GM18868 (cell line): ENCODE data around the gene ETS1.

Source experiments
- ATAC-seq: cut with Tn5 transposase; IDR thresholded peaks from one replicate; pipeline ENCODE4 v1.9.1; 2021; ENCODE audit warnings: mild to moderate bottlenecking, moderate library complexity; ENCODE audit not compliant: unreplicated experiment

The ETS1 gene, protein sequence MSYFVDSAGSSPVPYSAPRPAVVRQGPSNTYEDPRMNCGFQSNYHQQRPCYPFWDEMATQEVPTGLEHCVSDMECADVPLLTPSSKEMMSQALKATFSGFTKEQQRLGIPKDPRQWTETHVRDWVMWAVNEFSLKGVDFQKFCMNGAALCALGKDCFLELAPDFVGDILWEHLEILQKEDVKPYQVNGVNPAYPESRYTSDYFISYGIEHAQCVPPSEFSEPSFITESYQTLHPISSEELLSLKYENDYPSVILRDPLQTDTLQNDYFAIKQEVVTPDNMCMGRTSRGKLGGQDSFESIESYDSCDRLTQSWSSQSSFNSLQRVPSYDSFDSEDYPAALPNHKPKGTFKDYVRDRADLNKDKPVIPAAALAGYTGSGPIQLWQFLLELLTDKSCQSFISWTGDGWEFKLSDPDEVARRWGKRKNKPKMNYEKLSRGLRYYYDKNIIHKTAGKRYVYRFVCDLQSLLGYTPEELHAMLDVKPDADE

DNA sequence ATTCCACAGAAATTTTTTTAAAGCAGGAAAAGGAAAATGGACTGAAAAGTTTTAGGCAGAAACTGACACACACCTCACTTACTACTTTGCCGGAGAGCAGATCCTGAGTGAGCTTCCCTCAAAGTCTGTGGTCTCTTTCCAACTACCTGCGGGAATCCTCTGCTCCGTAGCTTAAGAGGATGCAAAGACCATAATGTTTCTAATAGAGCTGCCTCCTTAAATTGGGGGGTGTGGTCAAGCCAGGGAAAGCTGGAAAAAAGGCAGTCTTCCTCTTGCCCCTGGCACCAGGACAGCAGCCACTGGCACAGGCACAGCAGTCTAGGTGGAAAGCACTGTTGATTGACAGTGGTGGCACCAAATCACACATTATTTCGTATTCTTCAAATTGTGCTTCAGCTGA is at the start of gene ETS1:
Gene ETS1, minus strand, starts transcription at position 144 of the 400 bp plus-strand sequence. CDS start 14,428 bp downstream, outside the sequence.
- no peak for ATAC-seq

GRCh38 chr11:128634395-128634794 is 47.0 kb upstream of the ETS1 start:
- no peak for ATAC-seq

- ATAC-seq = no peak
Observed at GRCh38 chr11:128633384-128633965, 46.1 kb upstream of the ETS1 start.

DNA sequence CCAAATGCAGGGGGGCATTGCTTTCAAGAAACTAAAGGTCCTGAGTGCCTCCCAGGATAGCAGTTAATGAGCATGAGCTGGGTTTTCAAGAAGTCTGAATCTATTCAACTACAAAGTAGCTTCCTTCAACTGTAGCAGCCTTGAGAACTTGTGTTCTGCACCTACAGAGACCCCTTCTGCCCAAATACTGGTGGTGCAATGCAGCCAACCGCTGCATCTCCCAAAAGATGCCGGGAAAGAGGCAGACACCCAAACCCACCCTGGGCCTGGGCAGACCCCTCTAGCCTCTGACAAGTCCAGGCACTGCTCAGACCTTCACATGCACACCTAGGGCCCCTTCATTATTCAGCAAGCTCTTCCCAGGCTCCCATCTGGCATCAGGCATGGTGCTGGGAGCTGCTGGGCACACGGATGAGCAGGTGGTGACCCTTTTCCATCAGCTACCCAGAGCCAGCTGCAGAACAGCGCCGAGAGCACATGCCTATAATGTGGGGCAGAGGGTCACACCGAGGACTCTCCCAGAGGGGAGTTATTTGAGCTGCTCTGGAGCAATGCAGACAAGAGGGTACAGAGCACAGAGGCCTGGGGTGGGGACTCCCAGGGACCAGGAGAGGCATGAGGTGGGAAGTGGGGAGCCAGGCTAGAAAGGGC is 44.9 kb upstream of the ETS1 start:
- peak; percentile 45 for ATAC-seq

GRCh38 chr11:128630367-128631230 is 43.2 kb upstream of the ETS1 start:
- ATAC-seq = peak; percentile 65

DNA sequence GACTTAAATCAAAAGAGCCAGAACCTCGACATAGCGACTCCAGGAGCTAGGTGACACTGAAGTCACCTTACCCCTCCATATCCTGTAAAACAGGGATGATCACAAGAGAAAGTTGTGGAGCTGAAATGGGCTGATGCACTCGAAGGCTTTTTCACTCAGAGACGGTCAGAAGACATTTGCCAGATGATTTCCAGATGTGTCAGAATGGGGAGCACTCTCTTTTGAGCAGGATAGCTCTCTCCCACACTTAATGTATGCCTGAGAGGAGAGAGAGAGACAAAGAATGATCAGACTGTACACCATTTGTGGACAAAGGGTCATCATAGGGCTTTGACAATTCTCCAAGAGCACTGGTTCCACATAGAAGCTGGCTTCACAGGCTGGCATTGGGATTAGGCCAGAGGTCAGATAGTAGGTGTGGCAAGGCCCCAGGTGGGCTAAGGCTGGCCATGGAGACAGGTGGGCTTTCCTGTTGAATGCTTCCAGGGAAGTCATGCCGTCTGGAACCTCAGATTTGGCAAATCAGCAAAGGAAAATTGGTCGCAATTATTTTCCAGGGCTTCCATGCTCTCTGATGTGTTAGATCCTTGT is 42.3 kb upstream of the ETS1 start:
- ATAC-seq = no peak

- no peak for ATAC-seq
Observed at GRCh38 chr11:128628686-128629085, 41.3 kb upstream of the ETS1 start.

- ATAC-seq = no peak
Observed at GRCh38 chr11:128628325-128628673, 40.9 kb upstream of the ETS1 start.

DNA sequence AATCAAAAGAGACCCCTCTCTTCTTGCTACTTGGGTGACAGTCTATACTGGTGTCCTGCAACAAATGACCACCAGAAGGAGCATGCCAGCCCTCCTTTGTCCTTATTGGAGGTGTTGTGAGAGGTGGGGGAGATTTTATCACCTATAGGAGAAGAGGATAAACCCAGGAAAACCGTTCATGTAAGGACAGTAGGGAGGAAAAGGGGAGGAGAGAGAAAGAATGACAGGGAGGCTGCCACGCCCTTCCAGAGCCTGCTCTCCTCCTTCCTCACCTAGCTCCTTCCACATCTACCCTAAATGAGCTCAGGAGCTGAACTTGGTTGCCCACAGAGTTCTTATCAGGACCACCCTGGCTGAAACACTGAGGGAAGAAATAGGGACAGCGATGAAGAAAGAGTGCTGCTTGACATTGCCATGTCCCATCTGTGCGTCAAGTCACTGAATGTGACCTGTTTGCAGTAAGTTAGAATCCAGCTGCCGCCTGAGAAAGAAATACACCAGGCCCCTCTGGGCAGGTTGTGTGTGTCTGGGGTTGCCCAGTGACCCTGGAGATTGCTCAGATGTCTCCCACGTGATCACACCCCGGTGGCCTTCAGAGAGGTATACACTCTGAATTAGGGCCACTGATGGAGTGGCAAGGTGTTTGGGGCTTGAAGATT is 40.4 kb upstream of the ETS1 start:
- ATAC-seq = peak; percentile 31

DNA sequence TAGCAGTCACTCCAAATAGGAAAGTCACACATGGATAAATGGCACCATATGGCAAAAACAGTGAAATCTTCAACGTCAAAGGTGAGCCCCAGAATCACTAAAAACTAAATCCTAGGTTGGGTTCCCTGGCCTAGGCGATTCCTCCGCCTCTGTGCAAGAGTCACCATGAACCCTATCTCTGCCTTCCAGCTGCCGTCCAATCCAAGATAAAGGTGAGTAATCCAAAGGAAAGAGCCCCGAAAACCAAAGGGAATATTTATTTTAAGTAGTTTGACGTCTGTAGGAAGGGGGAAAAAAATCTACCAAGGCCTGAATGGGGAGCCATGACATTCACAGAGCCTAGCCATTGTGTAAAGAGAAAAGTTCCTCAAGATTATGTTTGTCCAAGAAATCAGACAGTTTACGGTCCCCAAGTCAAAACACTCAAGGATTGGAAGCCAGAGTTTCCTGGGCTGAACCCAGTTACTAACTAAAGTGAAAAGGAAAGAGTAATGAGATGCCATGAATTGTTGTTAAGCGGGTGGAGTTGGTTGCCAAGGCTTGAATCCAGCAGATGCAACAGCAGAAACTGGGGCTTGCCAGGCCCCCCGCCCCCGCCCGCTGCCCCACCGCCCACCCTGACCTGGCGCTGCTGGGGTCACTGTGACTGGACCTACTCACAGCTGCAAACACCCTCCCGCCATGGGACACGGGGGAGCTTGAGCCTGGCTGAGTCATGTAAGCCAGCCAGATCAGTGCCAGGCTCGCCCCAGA is 39.7 kb upstream of the ETS1 start:
- no peak for ATAC-seq

GRCh38 chr11:128625746-128626145 is 38.4 kb upstream of the ETS1 start:
- ATAC-seq = no peak

DNA sequence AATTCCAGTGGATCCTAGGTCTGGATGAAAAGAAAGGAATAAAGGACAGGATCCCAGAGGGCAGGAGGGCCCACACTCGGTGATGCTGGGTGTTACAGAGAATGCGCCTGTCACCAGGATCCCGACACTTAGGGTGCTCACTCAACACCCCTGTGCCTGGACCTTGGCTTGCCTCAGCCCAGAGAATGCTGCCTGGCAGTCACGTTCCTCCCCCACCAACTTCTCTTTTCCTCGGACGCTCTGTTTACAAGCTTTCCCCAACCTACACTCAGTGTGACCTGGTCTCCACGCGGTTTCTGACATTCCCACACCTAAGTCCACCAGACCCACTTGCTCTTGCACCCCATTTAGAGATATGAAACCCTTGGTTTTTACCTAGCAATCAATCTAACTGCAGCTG is 38.0 kb upstream of the ETS1 start:
- ATAC-seq = no peak

GRCh38 chr11:128624269-128625175 is 37.2 kb upstream of the ETS1 start:
- peak; percentile 56 for ATAC-seq

GRCh38 chr11:128623091-128623490 is 35.7 kb upstream of the ETS1 start:
- no peak for ATAC-seq

DNA sequence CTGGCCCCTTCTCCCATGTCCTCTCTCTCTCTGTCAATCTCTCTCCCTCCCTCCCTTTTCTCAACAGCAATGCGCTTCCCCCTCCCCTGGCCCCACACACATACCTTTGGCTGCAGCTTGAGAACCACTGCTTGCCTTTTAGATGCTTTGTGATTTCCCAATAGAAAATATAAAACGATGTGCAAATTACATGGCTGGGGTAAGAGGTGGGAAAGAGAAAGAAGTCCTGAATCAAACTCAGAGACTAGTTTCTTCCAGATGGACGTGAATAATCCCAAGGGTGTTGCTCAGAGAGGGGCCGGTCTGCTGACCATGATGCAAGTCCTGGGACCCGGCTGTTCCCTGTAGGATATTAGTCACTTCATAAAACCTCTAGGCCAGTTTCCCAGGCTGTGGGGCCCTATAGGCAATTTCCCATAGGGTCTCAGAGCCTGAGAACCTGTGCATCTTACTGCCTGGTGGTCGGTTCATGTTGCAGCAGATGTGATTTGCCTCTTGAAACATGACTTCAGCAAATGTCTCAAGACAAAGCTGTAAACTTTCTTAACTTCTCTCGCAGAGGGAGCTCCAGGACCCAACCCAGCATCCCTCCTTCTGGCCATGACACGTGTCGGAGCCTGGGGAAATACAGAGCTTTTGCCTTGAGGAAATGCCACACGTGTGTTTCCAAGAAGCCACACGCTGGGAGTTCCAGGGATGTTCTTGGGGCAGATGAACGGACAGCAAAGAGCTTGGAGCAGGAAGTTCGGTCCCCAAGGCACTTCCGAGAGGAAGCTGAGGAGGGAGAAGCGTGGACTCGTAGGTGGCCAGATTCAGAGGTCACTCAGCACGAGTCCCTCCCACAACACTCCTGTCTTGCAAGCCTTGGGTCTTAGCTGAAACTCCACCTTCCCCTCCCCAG is 34.5 kb upstream of the ETS1 start:
- ATAC-seq = no peak

- ATAC-seq = no peak
Observed at GRCh38 chr11:128620309-128621100, 33.1 kb upstream of the ETS1 start.
